OCI-LY1 (cell line): ENCODE measurements around the gene BRDT.

Source experiments
- H2AFZ ChIP-seq: fragments of 200-600 bp; sonication (generic), shearing (Covaris generic); 2 replicates; pipeline ENCODE4 v1.6.0; 2014; ENCODE audit warnings: antibody characterized with exemption, mild to moderate bottlenecking, low read length
- H3F3A ChIP-seq: fragments of 200-600 bp; sonication (generic), shearing (Covaris generic); 2 replicates; pipeline ENCODE4 v1.6.0; 2014; ENCODE audit warnings: mild to moderate bottlenecking, antibody characterized with exemption, low read length, moderate library complexity; ENCODE audit not compliant: insufficient read depth
- H3K27ac ChIP-seq: fragments of 200-600 bp; sonication (generic); 2 replicates; pipeline ENCODE4 v1.5.1; 2014; ENCODE audit warnings: low read length, mixed run types, mild to moderate bottlenecking, low read depth; ENCODE audit not compliant: poor library complexity, severe bottlenecking
- H3K27me3 ChIP-seq: fragments of 200-600 bp; sonication (generic); 2 replicates; pipeline ENCODE4 v1.6.0; 2014; ENCODE audit warnings: antibody characterized with exemption, mild to moderate bottlenecking, low read length, moderate library complexity; ENCODE audit not compliant: insufficient read depth
- H3K36me3 ChIP-seq: fragments of 200-600 bp; sonication (generic); 2 replicates; pipeline ENCODE4 v1.6.1; 2014; ENCODE audit warnings: mild to moderate bottlenecking, antibody characterized with exemption, low read length, moderate library complexity, mixed read lengths; ENCODE audit not compliant: insufficient read depth
- H3K4me1 ChIP-seq: fragments of 200-600 bp; sonication (generic); 2 replicates; pipeline ENCODE4 v1.5.1; 2014; ENCODE audit warnings: mild to moderate bottlenecking, low read length, moderate library complexity; ENCODE audit not compliant: insufficient read depth, severe bottlenecking
- H3K4me2 ChIP-seq: fragments of 200-600 bp; sonication (generic), shearing (Covaris generic); 2 replicates; pipeline ENCODE4 v1.6.1; 2014; ENCODE audit warnings: low read length
- H3K4me3 ChIP-seq: fragments of 200-600 bp; sonication (generic); 2 replicates; pipeline ENCODE4 v1.5.1; 2014; ENCODE audit warnings: low read length, low read depth, mild to moderate bottlenecking, mixed read lengths; ENCODE audit not compliant: poor library complexity, severe bottlenecking
- H3K79me2 ChIP-seq: fragments of 200-600 bp; shearing (Covaris generic); 2 replicates; pipeline ENCODE4 v1.6.1; 2016; ENCODE audit warnings: mixed run types, low read length, mixed read lengths; ENCODE audit not compliant: insufficient read depth
- H3K9ac ChIP-seq: fragments of 200-600 bp; sonication (generic), shearing (Covaris generic); 2 replicates; pipeline ENCODE4 v1.6.1; 2014; ENCODE audit warnings: mild to moderate bottlenecking, low read length, mixed read lengths
- H3K9me2 ChIP-seq: fragments of 200-600 bp; sonication (generic), shearing (Covaris generic); 2 replicates; pipeline ENCODE4 v1.6.1; 2014; ENCODE audit warnings: low read depth, mild to moderate bottlenecking, low read length, mixed read lengths
- H3K9me3 ChIP-seq: fragments of 200-600 bp; shearing (Covaris generic); 2 replicates; pipeline ENCODE4 v1.6.1; 2014; ENCODE audit warnings: low read length, mixed read lengths
- H4K20me1 ChIP-seq: fragments of 200-600 bp; sonication (generic), shearing (Covaris generic); 2 replicates; pipeline ENCODE4 v1.6.0; 2016; ENCODE audit warnings: mild to moderate bottlenecking, low read length; ENCODE audit not compliant: insufficient read depth
- EZH2 ChIP-seq: fragments of 200-600 bp; sonication (generic), shearing (Covaris generic); IDR thresholded peaks from 2 replicates; pipeline ENCODE4 v1.8.0; 2017; ENCODE audit warnings: borderline replicate concordance, mixed run types, mild to moderate bottlenecking, antibody characterized with exemption, low read length, moderate library complexity, mixed read lengths
- TF ChIP-seq, protein P1 (sequence below): fragments of 200-600 bp; sonication (generic), shearing (Covaris generic); IDR thresholded peaks from 2 replicates; pipeline ENCODE4 v1.5.1; 2017; ENCODE audit warnings: mild to moderate bottlenecking, antibody characterized with exemption, low read length, moderate library complexity, mixed read lengths

Gene BRDT

DNA sequence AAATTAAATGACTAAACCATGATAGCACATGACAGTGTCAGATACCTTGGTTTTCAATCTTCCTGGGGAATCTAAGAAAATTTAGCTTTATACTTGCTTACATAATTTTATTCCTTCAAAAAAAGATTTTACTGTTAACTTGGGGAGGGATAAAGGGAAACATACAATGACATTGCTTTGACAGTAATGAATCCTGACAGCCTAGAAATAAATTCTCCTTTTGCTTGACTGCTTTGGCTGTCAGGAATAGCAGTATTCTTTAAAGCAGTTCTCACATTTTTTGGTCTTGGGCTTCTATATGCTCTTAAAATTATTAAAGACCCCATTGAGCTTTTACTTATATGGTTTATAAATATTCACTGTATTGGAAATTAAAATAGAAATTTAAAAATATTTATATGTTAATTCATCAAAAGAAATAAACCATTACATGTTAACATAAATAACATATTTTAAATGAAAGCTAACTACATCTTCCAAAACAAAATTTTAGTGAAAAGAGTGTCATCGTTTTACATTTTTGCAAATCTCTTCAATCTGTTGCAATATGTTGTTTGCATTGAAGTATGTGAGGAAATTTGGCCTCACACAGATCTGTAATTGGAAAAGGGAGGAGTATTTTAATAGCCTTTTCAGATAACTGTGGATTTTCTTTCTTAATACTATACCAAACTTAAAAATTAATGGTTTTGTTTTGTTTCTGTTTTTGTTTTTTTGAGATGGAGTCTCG is 96.7 kb downstream of the BRDT start:
- Histone ChIP-seq H3K9me3 (no peaks in the 10 kb centered on the region), H3K9ac (no peak overlapping the region), H3K9me2 (no peaks in the 10 kb centered on the region), H3K27ac (no peak overlapping the region), H3K27me3 (no peaks in the 10 kb centered on the region), H4K20me1 (no peaks in the 10 kb centered on the region), H3K4me1 (no peaks in the 10 kb centered on the region), H2AFZ (no peak overlapping the region), H3F3A (no peaks in the 10 kb centered on the region), H3K4me3 (no peak overlapping the region), H3K36me3 (no peaks in the 10 kb centered on the region), H3K79me2 (no peaks in the 10 kb centered on the region), H3K4me2 (no peak overlapping the region)
- TF ChIP-seq EZH2 = no peak
- TF ChIP-seq, protein P1, sequence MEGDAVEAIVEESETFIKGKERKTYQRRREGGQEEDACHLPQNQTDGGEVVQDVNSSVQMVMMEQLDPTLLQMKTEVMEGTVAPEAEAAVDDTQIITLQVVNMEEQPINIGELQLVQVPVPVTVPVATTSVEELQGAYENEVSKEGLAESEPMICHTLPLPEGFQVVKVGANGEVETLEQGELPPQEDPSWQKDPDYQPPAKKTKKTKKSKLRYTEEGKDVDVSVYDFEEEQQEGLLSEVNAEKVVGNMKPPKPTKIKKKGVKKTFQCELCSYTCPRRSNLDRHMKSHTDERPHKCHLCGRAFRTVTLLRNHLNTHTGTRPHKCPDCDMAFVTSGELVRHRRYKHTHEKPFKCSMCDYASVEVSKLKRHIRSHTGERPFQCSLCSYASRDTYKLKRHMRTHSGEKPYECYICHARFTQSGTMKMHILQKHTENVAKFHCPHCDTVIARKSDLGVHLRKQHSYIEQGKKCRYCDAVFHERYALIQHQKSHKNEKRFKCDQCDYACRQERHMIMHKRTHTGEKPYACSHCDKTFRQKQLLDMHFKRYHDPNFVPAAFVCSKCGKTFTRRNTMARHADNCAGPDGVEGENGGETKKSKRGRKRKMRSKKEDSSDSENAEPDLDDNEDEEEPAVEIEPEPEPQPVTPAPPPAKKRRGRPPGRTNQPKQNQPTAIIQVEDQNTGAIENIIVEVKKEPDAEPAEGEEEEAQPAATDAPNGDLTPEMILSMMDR = no peak

DNA sequence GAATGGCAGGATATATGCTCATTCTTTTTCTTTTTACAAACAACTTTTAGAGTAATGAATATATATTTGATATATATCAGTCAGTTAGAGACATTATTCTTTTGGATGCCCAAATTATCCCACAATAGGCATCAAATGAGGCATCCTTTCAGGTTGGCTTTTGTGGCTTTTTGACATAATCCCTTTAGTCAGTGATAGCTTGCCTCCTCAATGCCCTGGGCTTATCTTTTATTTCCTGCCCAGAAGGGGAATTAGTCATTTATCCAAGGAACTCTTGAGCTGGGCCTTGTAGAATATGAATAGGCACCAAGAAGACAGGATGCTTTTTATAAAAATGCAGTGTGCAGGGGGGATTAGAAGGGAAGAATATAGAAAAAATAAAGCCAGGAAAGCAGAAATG is 102.7 kb downstream of the BRDT start:
- H3K27ac ChIP-seq = no peak overlapping the region
- no peak for TF ChIP-seq EZH2
- TF ChIP-seq, protein P1 = no peak
- no peaks in the 10 kb centered on the region; the same call in 1 of the 2 replicates for H3K27me3 ChIP-seq
- no peaks in the 10 kb centered on the region for H3K79me2 ChIP-seq
- H2AFZ ChIP-seq = no peak overlapping the region
- H4K20me1 ChIP-seq = no peaks in the 10 kb centered on the region
- H3K9ac ChIP-seq = no peak overlapping the region
- H3K4me1 ChIP-seq = no peaks in the 10 kb centered on the region
- H3K4me2 ChIP-seq = no peak overlapping the region
- H3K9me3 ChIP-seq = no peaks in the 10 kb centered on the region
- no peaks in the 10 kb centered on the region for H3F3A ChIP-seq
- H3K4me3 ChIP-seq = no peak overlapping the region
- no peaks in the 10 kb centered on the region for H3K36me3 ChIP-seq
- no peaks in the 10 kb centered on the region for H3K9me2 ChIP-seq
